Mesendoderm (in vitro differentiated cells): Measurements from ENCODE around the gene SLC26A8.
A peak's percentile ranks its signal among the peaks of the same experiment; 100 is the strongest.
"Not testable (repeated sequence)": the region's sequence is repeated elsewhere in the genome, so short reads cannot be mapped to it uniquely, and the experiment has no call there.

Experiments
- DNase-seq: peaks from one replicate; pipeline ENCODE4 v3.0.0; 2013
- H2AK5ac ChIP-seq: 2 replicates; pipeline ENCODE4 v1.6.1; 2013; ENCODE audit warnings: low read length, inconsistent platforms
- H2BK120ac ChIP-seq: 2 replicates; pipeline ENCODE4 v1.6.1; 2013; ENCODE audit warnings: low read depth, mild to moderate bottlenecking, low read length, moderate library complexity, mixed read lengths
- H2BK15ac ChIP-seq: replicated peaks from 2 replicates; pipeline ENCODE4 v1.6.1; 2013; ENCODE audit warnings: low read depth, mild to moderate bottlenecking, moderate library complexity
- H2BK5ac ChIP-seq: 2 replicates; pipeline ENCODE4 v1.6.1; 2013; ENCODE audit warnings: low read length, inconsistent platforms
- H3K18ac ChIP-seq: 2 replicates; pipeline ENCODE4 v1.6.1; 2013; ENCODE audit warnings: mild to moderate bottlenecking, low read length, mixed read lengths
- H3K23ac ChIP-seq: one replicate; pipeline ENCODE4 v1.6.1; 2013; ENCODE audit warnings: low read length
- H3K27ac ChIP-seq: 2 replicates; pipeline ENCODE4 v1.5.1; 2013; ENCODE audit warnings: low read depth, mild to moderate bottlenecking, inconsistent platforms, low read length, moderate library complexity
- H3K27me3 ChIP-seq: 2 replicates; pipeline ENCODE4 v1.6.1; 2013; ENCODE audit warnings: low read length, control low read depth, mild to moderate bottlenecking, inconsistent platforms; ENCODE audit not compliant: insufficient read depth, poor library complexity
- H3K36me3 ChIP-seq: 2 replicates; pipeline ENCODE4 v1.6.1; 2013; ENCODE audit warnings: low read length, inconsistent platforms; ENCODE audit not compliant: control insufficient read depth, insufficient read depth
- H3K4ac ChIP-seq: one replicate; pipeline ENCODE4 v1.6.1; 2013; ENCODE audit warnings: low read depth, mild to moderate bottlenecking, low read length, moderate library complexity
- H3K4me1 ChIP-seq: 2 replicates; pipeline ENCODE4 v1.6.1; 2013; ENCODE audit warnings: low read depth, low read length, inconsistent platforms; ENCODE audit not compliant: control insufficient read depth
- H3K4me2 ChIP-seq: 2 replicates; pipeline ENCODE4 v1.6.1; 2013; ENCODE audit warnings: low read length
- H3K4me3 ChIP-seq: 2 replicates; pipeline ENCODE4 v1.5.1; 2013; ENCODE audit warnings: mild to moderate bottlenecking, low read length
- H3K56ac ChIP-seq: one replicate; pipeline ENCODE4 v1.6.1; 2013; ENCODE audit warnings: low read length
- H3K79me1 ChIP-seq: 2 replicates; pipeline ENCODE4 v1.6.1; 2013; ENCODE audit warnings: low read length, inconsistent platforms
- H3K79me2 ChIP-seq: 2 replicates; pipeline ENCODE4 v1.6.1; 2013; ENCODE audit warnings: mild to moderate bottlenecking, low read length; ENCODE audit not compliant: control insufficient read depth, insufficient read depth
- H3K9ac ChIP-seq: 2 replicates; pipeline ENCODE4 v1.6.1; 2013; ENCODE audit warnings: low read length, inconsistent platforms
- H4K5ac ChIP-seq: one replicate; pipeline ENCODE4 v1.6.1; 2013; ENCODE audit warnings: low read length
- H4K8ac ChIP-seq: one replicate; pipeline ENCODE4 v1.6.1; 2013; ENCODE audit warnings: low read depth, mild to moderate bottlenecking, control low read depth, low read length, moderate library complexity
- WGBS: extraction: QIAGEN DNeasy Blood & Tissue Kit; methylation state at CpG from one replicate; pipeline ENCODE4 v1.1.7; 2013; ENCODE audit warnings: low lambda C conversion rate, missing lambda C conversion rate; ENCODE audit not compliant: insufficient coverage; ENCODE audit errors: extremely low coverage; 5-methylcytosine and 5-hydroxymethylcytosine counted together

SLC26A8 gene

GRCh38 chr6:36034441-36034840, 10.0 kb upstream of the SLC26A8 start:
- no peak overlapping the region for H3K9ac ChIP-seq
- H2AK5ac ChIP-seq: no peak overlapping the region
- H2BK5ac ChIP-seq: no peak overlapping the region
- no peaks in the 10 kb centered on the region for H3K36me3 ChIP-seq
- WGBS: no CpG with 5 or more reads among the region's 3 CpGs
- no peak overlapping the region for H4K8ac ChIP-seq
- no peak for DNase-seq
- no peak overlapping the region for H3K27ac ChIP-seq
- H3K4me2 ChIP-seq: no peak overlapping the region
- no peak overlapping the region for H4K5ac ChIP-seq
- H3K4me1 ChIP-seq: no peaks in the 10 kb centered on the region
- H3K56ac ChIP-seq: no peak overlapping the region
- H3K23ac ChIP-seq: no peak overlapping the region
- H3K4ac ChIP-seq: no peak overlapping the region
- no peak overlapping the region for H3K18ac ChIP-seq
- no peak overlapping the region for H2BK15ac ChIP-seq
- H3K27me3 ChIP-seq: no peaks in the 10 kb centered on the region
- peaks cover 16% of the 10 kb centered on the region for H3K79me1 ChIP-seq
- no peak overlapping the region for H3K4me3 ChIP-seq
- H3K79me2 ChIP-seq: peaks cover 41% of the 10 kb centered on the region
- H2BK120ac ChIP-seq: no peak overlapping the region

GRCh38 chr6:36033935-36034334, 9.5 kb upstream of the SLC26A8 start:
- H3K79me1 ChIP-seq: peaks cover 16% of the 10 kb centered on the region
- no peak overlapping the region for H3K27ac ChIP-seq
- H3K4ac ChIP-seq: no peak overlapping the region
- H3K36me3 ChIP-seq: no peaks in the 10 kb centered on the region
- no peak overlapping the region for H2BK15ac ChIP-seq
- no peaks in the 10 kb centered on the region for H3K27me3 ChIP-seq
- H4K8ac ChIP-seq: no peak overlapping the region
- H3K79me2 ChIP-seq: peaks cover 41% of the 10 kb centered on the region
- H3K4me2 ChIP-seq: no peak overlapping the region
- no peak overlapping the region for H3K18ac ChIP-seq
- H4K5ac ChIP-seq: no peak overlapping the region
- H2BK120ac ChIP-seq: no peak overlapping the region
- H3K9ac ChIP-seq: no peak overlapping the region
- no peaks in the 10 kb centered on the region for H3K4me1 ChIP-seq
- H2BK5ac ChIP-seq: no peak overlapping the region
- no peak overlapping the region for H3K56ac ChIP-seq
- no peak overlapping the region for H3K4me3 ChIP-seq
- H3K23ac ChIP-seq: no peak overlapping the region
- no CpG with 5 or more reads among the region's 3 CpGs for WGBS
- peak; percentile 26 for DNase-seq
- H2AK5ac ChIP-seq: no peak overlapping the region

GRCh38 chr6:36033144-36033543, 8.7 kb upstream of the SLC26A8 start:
- H4K5ac ChIP-seq, H3K4me1 ChIP-seq, H3K18ac ChIP-seq, H3K4ac ChIP-seq, H3K4me2 ChIP-seq, H3K27ac ChIP-seq, DNase-seq, H2BK120ac ChIP-seq, H3K4me3 ChIP-seq, H4K8ac ChIP-seq, H2AK5ac ChIP-seq, H3K27me3 ChIP-seq, H2BK15ac ChIP-seq, H2BK5ac ChIP-seq, H3K23ac ChIP-seq, H3K36me3 ChIP-seq, H3K56ac ChIP-seq, H3K9ac ChIP-seq: not testable (repeated sequence)
- Histone ChIP-seq H3K79me2 (peaks cover 43% of the 10 kb centered on the region), H3K79me1 (peaks cover 18% of the 10 kb centered on the region)
- no CpG with 5 or more reads among the region's 10 CpGs for WGBS

GRCh38 chr6:36032261-36032660, 7.8 kb upstream of the SLC26A8 start:
- no peak overlapping the region for H4K5ac ChIP-seq
- no peaks in the 10 kb centered on the region for H3K27me3 ChIP-seq
- no peak overlapping the region for H3K27ac ChIP-seq
- H2BK120ac ChIP-seq: no peak overlapping the region
- H3K36me3 ChIP-seq: no peaks in the 10 kb centered on the region
- no peak overlapping the region for H3K4me3 ChIP-seq
- H3K9ac ChIP-seq: no peak overlapping the region
- H3K56ac ChIP-seq: no peak overlapping the region
- DNase-seq: no peak
- no peak overlapping the region for H3K23ac ChIP-seq
- no CpG with 5 or more reads among the region's 1 CpG for WGBS
- H2BK15ac ChIP-seq: no peak overlapping the region
- H3K4ac ChIP-seq: no peak overlapping the region
- H2AK5ac ChIP-seq: no peak overlapping the region
- peaks cover 41% of the 10 kb centered on the region for H3K79me2 ChIP-seq
- no peak overlapping the region for H4K8ac ChIP-seq
- no peak overlapping the region for H3K18ac ChIP-seq
- H3K79me1 ChIP-seq: peaks cover 17% of the 10 kb centered on the region
- H3K4me2 ChIP-seq: no peak overlapping the region
- no peak overlapping the region for H2BK5ac ChIP-seq
- no peaks in the 10 kb centered on the region for H3K4me1 ChIP-seq

GRCh38 chr6:36029464-36029863, 5.0 kb upstream of the SLC26A8 start:
- no peak overlapping the region for H4K5ac ChIP-seq
- no peak overlapping the region for H3K27ac ChIP-seq
- no peak overlapping the region for H3K4ac ChIP-seq
- no peak overlapping the region for H2AK5ac ChIP-seq
- H3K79me1 ChIP-seq: peaks cover 11% of the 10 kb centered on the region
- peak overlapping the region; percentile 0 for H3K9ac ChIP-seq
- peak overlapping the region; percentile 2 for H3K56ac ChIP-seq
- no peak overlapping the region for H2BK5ac ChIP-seq
- H3K4me3 ChIP-seq: no peak overlapping the region
- H2BK120ac ChIP-seq: no peak overlapping the region
- H4K8ac ChIP-seq: no peak overlapping the region
- H2BK15ac ChIP-seq: no peak overlapping the region
- peaks cover 32% of the 10 kb centered on the region for H3K79me2 ChIP-seq
- H3K18ac ChIP-seq: no peak overlapping the region
- no peaks in the 10 kb centered on the region for H3K36me3 ChIP-seq
- peak overlapping the region; percentile 0 for H3K4me2 ChIP-seq
- H3K4me1 ChIP-seq: no peaks in the 10 kb centered on the region
- no CpG with 5 or more reads among the region's 6 CpGs for WGBS
- no peak overlapping the region for H3K23ac ChIP-seq
- H3K27me3 ChIP-seq: no peaks in the 10 kb centered on the region
- no peak for DNase-seq

- peak overlapping the region; percentile 73 for H3K4me2 ChIP-seq
- H3K27me3 ChIP-seq: no peaks in the 10 kb centered on the region
- H2BK120ac ChIP-seq: no peak overlapping the region
- H3K23ac ChIP-seq: no peak overlapping the region
- no CpG with 5 or more reads among the region's 13 CpGs for WGBS
- H4K5ac ChIP-seq: no peak overlapping the region
- H3K79me1 ChIP-seq: peaks cover 10% of the 10 kb centered on the region
- H3K18ac ChIP-seq: no peak overlapping the region
- H2AK5ac ChIP-seq: no peak overlapping the region
- no peak overlapping the region for H4K8ac ChIP-seq
- peak; percentile 70 for DNase-seq
- H3K79me2 ChIP-seq: peaks cover 31% of the 10 kb centered on the region
- peak overlapping the region; percentile 98 for H3K4me3 ChIP-seq
- no peaks in the 10 kb centered on the region for H3K36me3 ChIP-seq
- no peak overlapping the region for H3K4ac ChIP-seq
- no peak overlapping the region for H3K27ac ChIP-seq
- H3K56ac ChIP-seq: peak overlapping the region; percentile 100
- H3K9ac ChIP-seq: peak overlapping the region; percentile 99
- no peaks in the 10 kb centered on the region for H3K4me1 ChIP-seq
- H2BK15ac ChIP-seq: no peak overlapping the region
- H2BK5ac ChIP-seq: no peak overlapping the region
Observed at GRCh38 chr6:36028877-36029324, 4.5 kb upstream of the SLC26A8 start.
